MV-4-11 (cell line): ENCODE measurements around the gene TAS2R8.
"Not testable (repeated sequence)": the region's sequence is repeated elsewhere in the genome, so short reads cannot be mapped to it uniquely, and the experiment has no call there.

Source experiments
- DNase-seq: peaks from one replicate; lab custom pipeline; 2025; lab: John Stamatoyannopoulos, UW

The TAS2R8 gene, protein sequence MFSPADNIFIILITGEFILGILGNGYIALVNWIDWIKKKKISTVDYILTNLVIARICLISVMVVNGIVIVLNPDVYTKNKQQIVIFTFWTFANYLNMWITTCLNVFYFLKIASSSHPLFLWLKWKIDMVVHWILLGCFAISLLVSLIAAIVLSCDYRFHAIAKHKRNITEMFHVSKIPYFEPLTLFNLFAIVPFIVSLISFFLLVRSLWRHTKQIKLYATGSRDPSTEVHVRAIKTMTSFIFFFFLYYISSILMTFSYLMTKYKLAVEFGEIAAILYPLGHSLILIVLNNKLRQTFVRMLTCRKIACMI

DNA sequence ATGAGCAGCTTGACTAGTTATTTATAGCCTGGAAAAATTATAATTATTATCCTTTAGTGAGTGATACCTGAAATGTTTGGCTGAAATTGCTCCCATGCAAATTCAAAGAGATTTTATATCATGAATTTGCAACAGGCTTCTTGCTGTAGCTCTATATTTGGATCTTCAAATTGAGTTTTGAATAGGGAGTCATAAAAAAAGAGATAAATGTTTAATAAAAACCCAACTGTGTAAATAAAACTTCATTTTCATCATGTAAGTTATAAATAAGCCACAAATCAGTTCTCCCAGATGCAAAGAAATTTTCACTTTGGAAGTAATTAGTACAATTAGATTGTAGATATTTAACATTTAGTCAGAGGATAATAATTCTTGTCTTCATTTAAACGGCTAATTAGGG lies at the start of gene TAS2R8:
TSS of gene TAS2R8 (minus strand) at position 101 of the 400 bp plus-strand sequence. CDS start 306 bp downstream, outside the sequence.
- DNase-seq, result no peak

DNA sequence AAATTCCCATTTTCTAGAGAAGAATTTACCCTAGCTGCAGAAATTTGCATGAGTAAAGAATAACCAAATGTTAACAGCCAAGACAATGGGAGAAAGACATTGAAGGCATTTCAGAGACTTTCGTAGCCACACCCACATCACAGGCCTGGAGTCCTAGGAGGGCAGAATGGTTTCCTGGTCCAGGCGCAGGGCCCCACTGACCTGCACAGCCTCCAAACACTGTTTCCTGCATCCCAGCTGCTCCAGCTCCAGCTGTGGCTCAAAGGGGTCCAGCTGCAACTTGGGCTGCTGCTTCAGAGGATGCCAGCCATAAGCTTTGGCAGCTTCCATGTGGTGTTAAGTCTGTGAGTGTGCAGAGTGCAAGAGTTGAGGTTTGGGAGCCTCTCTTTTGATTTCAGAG lies 48.7 kb upstream of the TAS2R8 start:
- DNase-seq, result no peak

DNA sequence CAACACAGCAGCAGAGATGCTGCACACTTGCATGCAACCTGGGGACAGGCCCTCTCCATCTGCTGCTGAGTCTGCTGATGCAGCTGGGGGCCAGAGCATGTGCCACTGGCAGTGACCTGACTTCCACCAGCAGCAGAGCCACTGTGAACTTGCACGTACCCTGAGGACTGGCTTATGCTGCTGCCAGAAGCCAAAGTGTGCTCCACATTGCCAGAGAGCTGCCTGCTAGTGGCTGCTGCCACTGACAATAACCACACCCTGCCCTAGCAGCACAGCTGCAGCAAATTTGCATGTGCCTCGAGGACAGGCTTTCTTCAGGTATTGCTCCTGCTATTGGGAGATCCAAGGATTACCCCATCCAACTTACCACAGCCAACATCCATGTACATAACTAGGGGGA lies 46.7 kb upstream of the TAS2R8 start:
- no peak for DNase-seq

DNA sequence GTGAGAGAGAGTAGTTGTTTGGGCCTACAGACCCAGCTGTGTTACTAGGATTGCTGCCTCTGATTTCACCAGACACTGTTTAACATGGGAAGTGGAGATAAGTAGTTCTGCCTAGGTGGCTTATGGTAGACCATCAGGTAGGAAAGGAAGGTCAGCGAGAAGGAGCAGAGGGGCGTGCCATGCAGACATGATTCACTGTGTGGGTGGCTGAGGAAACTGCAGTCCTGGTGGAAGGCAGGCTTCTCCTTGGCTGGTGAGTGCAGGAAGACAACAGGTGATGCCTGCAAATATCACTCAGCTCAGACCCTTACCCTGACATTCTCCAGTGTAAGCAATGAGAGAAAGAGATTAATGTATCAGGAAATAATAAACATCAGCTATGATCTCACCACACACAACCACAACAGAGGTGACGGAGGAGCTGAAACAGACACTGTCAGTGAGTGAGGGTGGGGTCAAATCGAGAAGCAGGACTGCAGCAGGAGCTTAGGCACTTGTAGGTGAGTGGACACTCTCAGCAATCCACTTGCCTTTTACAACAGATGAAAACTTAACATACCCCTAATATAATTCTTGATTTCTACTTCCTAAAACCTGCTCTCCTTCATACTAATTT lies 44.3 kb upstream of the TAS2R8 start:
- DNase-seq, result no peak

DNA sequence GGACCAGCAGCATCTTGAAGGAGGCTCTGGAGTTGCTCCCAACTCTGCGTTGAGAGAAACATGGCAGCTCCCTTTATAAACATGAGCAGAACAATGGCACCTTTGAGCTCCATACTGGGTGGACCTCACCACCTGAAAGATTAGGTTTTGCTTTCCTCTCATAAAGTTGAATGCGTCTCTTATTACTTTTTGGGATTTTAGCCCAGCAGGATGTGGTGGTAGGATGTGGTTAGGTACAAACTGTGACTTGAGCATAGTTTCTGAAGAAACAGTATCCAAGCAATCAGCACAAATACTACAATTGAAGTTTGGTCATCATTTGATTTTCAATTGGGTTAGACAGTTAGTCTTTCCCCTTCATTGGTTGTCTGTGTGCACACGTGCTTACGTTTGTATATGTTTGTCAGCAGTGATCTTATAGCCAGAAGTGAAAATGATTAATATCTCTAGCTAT lies 42.4 kb upstream of the TAS2R8 start, which contains the start of gene PRR4:
TSS of gene PRR4 (minus strand) at position 51 of the 454 bp plus-strand sequence. CDS start at position 13, 38 bp downstream.
- no peak for DNase-seq

DNA sequence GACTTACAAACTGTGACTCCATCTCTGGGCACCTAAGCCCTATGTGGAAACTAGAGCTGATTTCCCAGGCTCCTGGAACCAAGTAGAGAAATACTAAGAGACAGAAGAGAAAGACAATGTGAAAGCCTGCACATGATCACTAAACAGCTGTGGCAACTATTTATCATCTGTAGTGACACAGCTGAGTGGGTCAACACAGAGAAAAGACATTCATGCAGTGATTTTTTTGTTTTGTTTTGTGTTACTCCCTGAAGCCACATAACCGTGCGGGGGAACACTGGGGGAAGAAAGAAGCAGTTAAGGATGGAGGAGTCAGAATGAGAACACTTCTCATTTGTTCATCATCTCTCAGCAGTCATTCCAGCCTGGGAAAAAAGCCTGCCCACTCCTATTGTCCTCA lies 40.7 kb upstream of the TAS2R8 start:
- DNase-seq, result no peak

DNA sequence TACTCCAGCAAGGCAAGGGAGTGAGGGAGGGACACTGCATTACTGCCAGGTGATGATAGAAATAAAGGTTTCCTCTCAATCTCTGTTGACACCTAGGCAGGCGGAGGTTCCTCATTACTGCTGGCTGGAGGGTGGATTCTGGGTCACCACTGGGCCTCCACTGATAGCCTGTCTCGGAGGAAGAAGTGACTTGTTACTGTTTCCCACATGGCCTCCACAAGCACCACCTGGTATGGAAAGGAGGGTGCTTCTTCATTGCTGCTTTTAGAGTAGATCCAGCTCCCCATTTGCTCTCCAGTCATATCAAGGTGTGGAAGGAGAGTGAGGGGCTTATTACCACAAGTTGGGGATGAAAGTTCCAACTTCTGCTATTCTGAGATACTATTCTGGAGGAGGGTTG lies 35.8 kb upstream of the TAS2R8 start:
- DNase-seq, result no peak

DNA sequence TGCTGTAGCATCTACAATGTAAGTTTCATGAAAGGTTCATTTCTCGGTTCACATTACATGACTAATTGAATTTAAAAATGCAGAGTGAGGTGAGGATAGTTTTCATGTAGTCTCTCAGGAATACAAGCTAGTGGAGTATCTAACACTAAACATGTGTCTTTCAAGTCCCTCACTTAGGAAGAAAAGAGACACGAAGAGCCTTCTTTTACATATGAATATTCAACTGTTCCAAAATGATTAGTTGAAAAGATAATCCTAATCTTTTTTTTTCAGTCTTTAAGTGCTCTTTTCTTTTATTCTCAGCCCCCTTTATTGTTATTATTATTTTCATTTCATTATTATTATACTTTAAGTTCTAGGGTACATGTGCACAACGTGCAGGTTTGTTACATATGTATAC lies 31.4 kb upstream of the TAS2R8 start:
- no peak for DNase-seq

DNA sequence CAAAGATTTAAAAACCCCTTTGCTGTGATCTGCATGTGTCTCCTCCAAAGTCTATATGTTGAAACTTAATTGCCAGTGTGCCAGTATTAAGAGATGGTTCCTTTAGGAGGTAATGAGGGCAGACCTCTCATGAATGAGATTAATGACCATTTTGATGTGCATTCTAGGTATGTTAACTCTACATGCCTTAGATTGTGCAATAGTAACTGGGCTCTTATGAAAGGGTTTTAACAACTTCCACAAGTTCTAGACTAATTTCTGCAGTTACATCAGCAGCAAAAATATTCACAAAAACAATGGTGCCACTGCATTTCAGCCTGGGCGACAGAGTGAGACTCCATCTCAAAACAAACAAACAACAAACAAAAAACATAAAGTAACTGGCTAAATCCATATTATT lies 22.9 kb upstream of the TAS2R8 start:
- no peak for DNase-seq

DNA sequence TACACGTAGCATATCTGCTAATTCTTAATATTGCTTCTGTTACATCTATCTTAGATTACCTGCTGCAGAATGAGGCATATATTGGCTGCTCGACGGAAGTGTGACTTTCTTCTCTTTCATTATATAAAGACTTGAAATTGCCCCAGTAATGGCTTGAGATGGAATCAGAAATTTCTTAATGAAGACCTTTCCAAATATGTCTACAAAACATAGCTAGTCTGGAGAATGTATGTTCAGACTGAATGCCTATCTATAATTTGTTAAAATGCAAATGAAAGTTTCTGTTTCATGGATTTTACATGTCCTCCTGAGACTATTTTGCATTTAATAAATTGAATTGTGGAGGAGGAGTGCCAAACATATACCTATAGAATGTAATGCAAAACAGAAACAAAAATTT lies 19.2 kb upstream of the TAS2R8 start, which contains the start of gene TAS2R10:
TSS of gene TAS2R10 (minus strand) at position 101 of the 400 bp plus-strand sequence. CDS start at position 12, 89 bp downstream.
- no peak for DNase-seq

DNA sequence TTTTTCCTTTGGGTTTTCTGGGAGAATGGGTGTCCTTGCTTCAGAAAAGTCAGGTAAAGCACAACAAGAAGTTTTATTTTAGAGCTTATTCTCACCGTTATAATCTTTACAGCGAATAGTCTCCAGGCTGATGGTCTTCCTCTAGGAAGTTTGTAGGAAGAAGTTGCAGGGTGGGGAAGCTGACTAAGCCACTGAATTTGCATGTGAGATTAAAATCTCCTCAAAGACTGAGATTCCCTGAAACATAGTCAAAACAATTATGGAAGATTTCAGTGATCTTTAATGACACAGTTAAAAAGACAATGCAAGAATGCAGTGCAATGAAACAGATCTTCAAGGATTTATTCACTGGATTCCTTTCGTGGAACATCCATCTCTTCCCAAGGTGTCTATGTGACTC lies 17.9 kb upstream of the TAS2R8 start:
- DNase-seq, result no peak

DNA sequence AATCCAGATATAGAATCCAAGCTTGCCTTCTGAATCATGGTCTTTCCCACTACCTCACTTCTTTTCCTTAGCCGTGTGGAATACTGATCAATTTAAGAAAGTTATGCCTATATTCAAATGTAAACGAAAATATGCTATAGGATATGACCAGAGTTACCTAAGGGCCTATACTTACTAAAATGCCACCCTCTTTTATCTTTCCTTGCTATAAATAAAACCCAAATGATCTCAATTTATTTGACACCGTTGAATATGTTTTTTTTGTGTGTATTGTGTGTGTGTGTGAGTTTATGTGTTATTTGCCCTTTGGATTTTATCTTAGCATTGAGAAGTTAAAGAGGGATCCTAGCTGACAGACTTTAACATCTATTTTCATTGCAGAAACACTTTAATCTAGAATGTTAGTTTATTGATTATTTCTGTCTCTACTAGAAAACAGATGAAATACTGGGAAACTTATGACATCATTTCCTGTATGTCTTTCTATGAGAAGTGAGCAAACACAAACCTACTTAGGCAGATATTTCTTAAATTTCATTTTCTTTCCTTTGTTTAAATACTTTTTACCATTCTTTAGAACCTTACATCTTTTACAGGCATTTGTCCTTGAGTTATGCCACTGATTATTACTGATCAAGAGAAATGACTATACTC lies 4.9 kb upstream of the TAS2R8 start:
- no peak for DNase-seq

DNA sequence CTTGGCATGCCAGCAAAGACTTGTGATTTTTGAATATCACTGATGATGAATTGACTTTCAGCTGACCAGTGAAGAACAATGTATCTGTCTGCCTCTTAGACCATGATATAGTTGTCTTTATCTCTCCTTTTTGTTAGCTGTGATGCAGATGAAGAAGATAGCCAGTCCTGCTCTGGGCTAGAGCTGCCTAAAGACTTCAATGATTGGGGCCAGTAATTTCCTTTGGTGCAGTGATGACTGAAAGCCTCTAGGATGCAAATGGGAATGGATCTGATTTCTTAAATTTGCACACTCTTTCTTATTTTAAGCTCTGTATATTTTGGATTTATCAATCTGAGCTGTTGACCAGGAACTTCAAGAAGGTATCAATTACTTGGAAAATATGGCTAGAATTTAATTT lies 3.0 kb upstream of the TAS2R8 start, which contains the start of gene TAS2R9:
TSS of gene TAS2R9 (minus strand) at position 101 of the 400 bp plus-strand sequence. CDS start at position 8, 93 bp downstream.
- DNase-seq, result no peak

DNA sequence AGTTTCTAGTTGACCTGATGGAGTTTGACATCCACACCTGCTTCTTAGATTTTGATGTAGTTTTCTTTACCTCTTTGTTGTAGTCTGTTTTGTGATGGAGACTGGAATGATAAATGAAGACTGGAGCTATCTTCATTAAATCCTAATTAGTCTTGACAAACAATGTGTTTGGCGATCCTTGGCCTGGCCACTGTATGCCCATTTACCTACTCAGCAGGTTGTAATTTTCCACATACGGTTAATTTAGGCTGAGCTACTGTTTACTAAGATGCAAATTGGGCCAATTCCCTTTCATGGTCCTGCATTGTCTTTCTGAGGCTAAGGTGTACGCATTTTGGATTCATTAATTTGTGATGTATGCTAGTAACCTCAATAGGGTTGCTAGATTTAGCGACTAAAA lies 4.5 kb downstream of the TAS2R8 start, which contains the start of gene TAS2R7:
TSS of gene TAS2R7 (minus strand) at position 41 of the 400 bp plus-strand sequence. CDS start 57 bp downstream, outside the sequence.
- no peak for DNase-seq

DNA sequence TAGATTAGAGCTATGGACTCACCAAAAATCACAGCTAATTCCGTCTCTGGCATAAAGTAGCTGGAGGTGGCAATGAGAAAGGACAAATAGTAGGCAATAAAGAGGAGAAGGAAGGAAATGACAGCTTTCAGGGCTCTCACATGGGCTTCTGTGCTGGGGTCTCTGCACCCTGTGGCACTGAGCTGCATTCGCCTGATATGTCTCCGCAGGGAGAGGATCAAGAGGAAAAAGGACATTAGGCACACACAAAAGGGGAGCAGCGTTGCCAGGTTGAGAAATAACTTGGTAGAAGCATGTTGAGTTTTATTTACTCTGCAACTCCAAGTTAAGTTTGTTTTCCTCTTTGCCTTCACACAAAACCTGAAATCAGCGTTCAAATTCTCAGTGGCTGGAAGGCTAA lies 5.3 kb downstream of the TAS2R8 start:
- DNase-seq, result no peak

DNA sequence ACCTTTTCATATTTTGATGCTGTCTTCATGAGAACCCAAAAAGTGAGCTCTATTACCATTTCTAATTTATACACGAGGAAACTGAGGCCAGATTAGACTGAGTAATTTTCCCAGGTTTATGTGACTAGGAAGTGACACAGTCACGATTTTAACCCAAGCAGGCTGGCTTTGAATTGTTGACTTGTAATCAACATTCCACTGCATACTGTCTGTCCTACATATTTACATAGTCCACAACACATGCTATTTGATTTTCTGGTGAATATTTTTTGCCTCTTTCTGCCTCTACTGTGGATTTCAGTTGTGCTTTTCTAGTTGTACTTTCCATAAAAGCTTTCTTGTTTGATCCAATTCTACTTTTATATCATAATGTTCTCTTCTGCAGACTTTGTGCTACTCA lies 12.9 kb downstream of the TAS2R8 start:
- DNase-seq, result no peak

DNA sequence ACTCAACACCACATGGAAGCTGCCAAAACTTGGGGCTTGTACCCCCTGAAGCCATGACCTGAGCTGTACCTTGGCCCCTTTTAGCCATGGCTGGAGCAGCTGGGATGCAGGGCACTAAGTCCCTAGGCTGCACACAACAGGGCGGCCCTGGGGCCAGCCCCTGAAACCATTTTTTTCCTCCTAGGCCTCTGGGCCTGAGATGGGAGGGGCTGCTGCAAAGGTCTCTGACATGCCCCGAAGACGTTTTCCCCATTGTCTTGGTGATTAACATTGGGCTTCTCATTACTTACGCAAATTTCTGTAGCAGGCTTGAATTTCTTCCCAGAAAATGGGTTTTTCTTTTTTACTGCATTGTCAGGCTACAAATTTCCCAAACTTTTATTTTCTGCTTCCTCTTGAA lies 15.3 kb downstream of the TAS2R8 start:
- DNase-seq, result not testable (repeated sequence)

DNA sequence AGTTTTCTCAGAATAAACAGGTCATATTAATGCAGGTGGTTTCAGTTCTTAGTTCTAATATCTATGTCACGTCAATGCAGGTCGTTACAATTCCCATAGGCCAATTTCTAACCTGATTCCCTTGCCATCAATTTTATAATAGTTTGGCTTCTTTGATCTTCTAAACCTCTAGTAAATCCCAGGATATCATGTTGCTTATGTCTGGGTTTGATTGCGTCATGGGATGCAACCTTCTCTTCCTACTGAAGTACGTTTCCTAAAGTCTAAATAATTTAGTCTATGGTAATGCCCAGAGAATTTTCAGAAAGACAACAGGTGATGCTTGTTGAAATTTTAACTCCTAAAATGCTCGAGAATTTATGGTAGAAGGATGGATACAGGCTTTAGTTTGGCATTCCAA lies 23.8 kb downstream of the TAS2R8 start:
- DNase-seq, result no peak

DNA sequence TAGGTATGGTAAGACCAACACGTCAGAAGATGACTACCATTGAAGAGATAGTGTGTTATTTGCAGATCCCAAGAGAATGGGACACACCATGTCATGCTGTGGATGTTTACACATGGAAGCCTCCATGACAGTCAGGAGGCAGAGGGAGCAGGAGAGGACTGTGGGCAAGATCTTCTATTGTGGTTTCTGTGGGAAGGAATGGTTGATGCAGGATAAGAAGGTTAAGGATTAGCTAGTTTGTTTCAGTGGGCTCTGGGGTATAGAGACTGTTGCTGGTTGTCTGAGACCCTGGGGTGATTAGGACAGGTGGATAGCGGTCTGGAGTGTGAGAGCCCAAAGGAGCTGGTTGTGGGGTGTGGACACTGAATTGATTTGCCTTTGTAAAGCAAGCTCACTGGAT lies 28.0 kb downstream of the TAS2R8 start:
- DNase-seq, result no peak

DNA sequence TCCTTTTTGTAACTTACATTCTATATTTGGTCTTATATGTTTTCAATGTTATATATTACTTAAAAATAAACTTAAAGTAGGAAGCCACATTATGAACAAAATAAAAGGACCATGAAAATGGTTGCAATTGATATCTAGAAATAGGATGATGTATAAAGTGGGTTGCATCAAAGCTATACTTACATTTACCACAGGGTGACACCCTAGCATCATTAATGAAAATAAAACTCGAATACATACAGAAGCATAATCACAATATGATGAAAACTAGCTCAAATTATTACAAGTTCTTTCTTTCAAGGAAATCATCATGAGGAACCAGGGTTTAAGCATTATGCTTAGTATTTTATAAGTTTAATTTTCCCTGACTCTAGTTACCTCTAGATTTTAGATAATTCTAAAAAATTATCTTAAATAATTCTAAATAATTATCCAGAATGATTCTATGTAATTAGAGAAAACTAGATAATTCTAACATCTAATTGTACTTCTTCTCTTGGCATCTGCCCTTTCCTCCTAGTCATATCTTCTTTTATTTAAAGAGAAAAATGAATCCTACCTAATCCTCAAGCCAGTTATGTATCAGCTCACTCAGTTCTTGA lies 35.9 kb downstream of the TAS2R8 start:
- no peak for DNase-seq

DNA sequence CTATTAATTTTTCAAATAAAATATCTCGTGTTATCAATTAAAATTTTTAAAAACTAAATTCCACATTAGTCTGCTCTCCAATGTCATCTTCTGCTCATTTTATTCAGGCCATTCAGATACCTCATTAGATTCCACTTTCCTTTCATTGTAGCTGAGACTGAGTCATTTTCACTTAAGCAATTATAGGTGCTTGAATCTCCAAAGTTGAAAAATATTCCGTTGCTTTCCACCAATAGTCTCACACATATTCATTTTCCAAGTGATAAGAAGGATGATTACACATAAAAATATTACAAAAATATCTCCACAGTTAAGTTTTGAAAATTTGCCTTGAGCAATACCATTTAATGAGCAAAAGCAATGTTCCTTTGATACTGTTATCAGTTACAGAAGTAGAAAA lies 47.4 kb downstream of the TAS2R8 start:
- no peak for DNase-seq

DNA sequence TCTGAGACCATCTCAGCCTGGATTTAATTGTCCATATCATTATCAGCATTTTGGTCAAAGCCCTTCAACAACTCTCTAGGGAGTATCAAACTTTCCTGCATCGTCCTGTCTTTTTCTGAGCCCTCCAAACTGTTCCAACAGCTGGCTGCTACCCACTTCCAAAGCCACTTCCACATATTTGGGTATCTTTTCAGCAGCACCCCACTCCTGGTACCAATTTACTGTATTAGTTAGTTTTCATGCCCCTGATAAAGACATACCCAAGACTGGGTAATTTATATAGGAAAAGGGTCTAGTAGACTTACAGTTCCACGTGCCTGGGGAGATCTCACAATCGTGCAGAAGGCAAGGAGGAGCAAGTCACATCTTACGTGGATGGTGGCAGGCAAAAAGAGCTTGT lies 50.9 kb downstream of the TAS2R8 start:
- DNase-seq, result no peak
